B cell (primary cell): ENCODE data around the gene TMTC4.

Experiments used
- EZH2 ChIP-seq: IDR thresholded peaks from 2 replicates; pipeline ENCODE4 v1.6.1; 2012; ENCODE audit warnings: borderline replicate concordance, low read depth, mild to moderate bottlenecking, moderate library complexity, low read length; ENCODE audit not compliant: insufficient read depth, poor library complexity, severe bottlenecking
- TF ChIP-seq, protein P1 (sequence below): fragments of 200-600 bp; IDR thresholded peaks from one replicate; pipeline ENCODE4 v1.8.0; 2022; ENCODE audit warnings: antibody characterized with exemption, mild to moderate bottlenecking

DNA sequence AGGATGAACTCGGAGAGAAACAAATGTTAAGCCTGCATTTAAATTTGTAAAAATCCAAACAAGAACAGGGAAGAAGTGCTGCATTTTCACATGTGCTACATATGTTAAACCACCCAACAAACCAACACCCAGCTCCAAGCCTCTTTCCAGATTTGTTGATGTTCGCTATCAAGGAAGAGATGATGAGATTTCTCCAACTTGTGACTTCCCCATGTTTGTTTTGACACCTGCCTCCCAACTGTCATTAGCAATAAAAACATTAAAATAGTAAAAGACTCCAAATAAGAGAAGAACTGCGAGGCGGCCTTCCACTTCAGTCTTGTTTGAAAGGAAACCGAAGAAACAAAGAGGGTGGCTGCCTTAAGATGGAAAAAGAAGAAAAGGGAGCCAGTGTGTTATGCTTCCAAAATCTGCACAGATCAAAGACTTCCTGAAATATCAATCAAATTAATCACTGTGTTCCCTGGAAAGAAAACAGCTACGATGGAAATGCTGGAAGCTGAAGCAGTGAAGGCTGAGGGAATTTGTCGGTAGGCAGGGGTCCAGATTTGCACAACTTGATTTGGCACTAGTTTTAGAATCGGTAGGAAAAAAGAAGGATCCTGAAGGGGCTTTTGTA is 72.0 kb downstream of the TMTC4 start:
- TF ChIP-seq, protein P1, sequence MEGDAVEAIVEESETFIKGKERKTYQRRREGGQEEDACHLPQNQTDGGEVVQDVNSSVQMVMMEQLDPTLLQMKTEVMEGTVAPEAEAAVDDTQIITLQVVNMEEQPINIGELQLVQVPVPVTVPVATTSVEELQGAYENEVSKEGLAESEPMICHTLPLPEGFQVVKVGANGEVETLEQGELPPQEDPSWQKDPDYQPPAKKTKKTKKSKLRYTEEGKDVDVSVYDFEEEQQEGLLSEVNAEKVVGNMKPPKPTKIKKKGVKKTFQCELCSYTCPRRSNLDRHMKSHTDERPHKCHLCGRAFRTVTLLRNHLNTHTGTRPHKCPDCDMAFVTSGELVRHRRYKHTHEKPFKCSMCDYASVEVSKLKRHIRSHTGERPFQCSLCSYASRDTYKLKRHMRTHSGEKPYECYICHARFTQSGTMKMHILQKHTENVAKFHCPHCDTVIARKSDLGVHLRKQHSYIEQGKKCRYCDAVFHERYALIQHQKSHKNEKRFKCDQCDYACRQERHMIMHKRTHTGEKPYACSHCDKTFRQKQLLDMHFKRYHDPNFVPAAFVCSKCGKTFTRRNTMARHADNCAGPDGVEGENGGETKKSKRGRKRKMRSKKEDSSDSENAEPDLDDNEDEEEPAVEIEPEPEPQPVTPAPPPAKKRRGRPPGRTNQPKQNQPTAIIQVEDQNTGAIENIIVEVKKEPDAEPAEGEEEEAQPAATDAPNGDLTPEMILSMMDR, result no peak
- no peak for TF ChIP-seq EZH2
